Fibroblast of skin of left biceps (primary cell): ENCODE measurements around the gene PRKD1.
A peak's percentile ranks its signal among the peaks of the same experiment; 100 is the strongest.

Source experiments
- DNase-seq, 2 experiments: peaks; one replicate each; pipeline ENCODE4 v3.0.0-alpha.2; 2013; ENCODE audit warnings: low read depth in 2 of 2

Gene PRKD1

DNA sequence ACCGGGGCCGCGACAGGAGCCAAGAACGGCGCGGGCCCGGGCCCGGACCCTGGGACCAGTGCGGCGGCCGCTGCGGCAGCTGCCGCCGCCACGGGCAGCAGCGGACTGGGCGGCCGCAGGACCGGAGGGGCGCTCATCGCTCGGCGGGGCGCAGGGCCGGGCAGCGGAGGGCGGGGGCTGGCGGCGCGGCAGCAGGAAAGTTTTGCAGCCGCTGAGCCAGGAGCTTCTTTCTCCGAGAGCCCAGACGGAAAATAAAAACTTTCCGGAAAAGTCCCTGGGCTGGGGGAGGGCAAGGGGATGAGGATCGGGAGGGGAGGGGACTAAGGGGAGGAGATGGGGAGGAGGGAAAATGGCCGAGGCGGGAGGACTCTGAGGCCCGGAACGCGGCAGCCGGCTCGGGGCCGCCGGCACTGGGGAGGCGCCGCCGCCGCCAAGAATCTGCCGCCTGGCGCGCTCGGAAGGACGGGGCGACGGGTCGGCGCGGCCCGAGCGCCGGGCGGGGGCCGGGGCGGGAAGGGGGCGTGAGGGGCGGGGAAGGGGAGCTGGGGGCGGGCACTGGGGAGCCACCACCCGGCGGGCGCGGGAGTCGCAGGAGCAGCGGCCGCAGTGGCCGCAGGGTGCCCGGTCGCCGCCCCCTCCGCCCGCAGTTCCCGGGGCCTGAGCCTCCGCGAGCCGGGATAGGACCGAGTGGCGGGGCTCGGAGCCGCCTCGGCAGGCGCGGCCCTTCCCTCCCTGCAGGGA lies at the start of gene PRKD1:
PRKD1 (minus strand) TSS at position 472 of the 741 bp plus-strand sequence.
- DNase-seq = peak; percentile 33 to 41

DNA sequence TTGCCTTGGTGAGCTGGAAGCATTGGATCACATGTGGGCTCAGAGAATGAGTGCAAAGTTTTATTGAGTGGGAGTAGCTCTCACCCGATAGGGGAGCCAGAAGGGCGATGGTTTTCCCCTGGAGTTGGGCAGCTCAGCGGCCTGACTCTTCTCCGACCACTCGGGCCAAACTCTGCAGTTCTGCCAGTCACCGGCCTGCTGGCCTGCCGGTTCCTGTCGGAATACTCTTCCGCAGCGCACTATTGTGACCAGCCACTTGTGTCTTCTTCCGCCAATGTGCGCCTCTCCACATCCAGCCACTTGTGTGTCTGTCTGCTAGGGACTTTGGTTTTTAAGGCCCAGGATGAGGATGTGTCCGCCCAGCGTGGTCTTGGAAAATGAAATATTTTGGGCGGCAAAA lies 43.5 kb upstream of the PRKD1 start:
- no peak for DNase-seq

GRCh38 chr14:29955087-29955486 lies 27.4 kb upstream of the PRKD1 start:
- no peak for DNase-seq

GRCh38 chr14:29953501-29953900 lies 25.9 kb upstream of the PRKD1 start:
- DNase-seq = no peak

DNA sequence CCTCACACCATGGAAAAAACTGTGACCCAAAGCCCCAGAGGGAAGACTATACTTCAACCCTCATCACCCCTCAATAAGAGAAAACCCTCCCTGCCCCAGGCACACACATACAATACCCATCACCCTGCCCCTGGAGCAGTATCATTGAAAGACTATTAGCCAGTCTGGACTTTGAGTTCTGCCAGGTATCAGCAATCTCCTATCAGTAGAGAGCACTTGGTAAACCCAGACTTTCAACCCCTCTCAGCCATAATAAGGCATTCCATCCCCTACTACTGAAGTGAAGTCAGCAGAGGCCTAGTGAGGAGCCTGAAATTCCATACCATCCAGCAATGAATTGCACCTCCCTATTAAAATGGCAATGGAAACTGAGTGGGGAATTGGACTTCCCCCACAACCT lies 16.4 kb upstream of the PRKD1 start:
- no peak for DNase-seq

DNA sequence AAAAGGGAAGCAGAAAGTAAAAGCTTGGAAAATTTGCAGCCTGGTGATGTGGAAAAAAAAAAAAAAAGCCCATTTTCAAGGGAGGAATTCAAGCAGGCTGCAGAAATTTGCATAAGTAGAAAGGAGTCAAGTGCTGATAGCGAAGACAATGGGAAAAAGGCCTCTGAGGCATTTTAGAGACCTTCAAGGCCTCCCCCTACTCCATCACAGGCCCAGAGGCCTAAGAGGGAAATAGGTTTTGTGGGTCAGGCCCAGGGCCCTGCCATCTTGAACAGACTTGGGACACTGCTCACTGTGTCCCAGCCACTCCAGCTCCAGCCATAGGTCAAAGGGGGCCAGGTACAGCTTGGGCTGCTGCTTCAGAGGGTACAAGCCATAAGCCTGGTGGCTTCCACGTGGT lies 13.8 kb upstream of the PRKD1 start:
- no peak for DNase-seq

- no peak for DNase-seq
Observed at GRCh38 chr14:29940482-29940881, 12.8 kb upstream of the PRKD1 start.

DNA sequence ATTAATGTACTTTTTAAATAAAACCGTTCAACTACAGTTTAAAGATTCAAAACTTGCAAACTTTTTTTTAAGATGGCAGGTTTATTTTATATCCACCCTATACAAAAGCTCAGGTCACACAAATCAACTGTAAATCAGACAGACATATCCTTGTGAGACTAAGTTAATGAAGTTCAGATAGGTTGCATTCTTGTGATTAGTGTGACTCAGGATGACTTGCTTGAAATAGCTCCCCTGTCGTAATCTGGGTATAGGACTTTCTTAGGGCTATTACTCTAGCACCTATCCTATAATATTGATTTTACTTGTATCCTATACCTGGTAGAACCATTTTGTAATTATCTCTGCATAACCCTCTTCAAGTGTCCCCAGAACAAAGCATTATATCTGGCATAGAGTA lies 9.5 kb upstream of the PRKD1 start:
- DNase-seq = no peak

DNA sequence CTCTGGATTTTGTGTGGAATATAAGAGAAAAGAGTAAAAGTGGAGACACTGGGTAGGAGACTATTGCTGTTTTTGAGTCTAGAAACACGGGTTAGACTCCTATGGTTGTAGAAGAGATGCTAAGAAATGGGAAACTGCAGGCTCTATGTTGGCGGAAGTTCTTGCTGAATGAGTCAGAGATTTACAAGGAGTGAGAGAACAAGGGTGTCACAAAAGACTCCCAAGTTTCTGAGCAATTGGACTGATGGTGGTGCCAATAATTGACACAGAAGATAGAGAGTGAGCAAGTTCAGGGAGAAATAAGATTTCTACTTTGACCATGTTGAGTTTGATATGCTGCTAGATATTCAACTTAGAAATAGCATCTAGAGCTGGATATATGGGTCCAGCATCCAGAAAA lies 2.6 kb upstream of the PRKD1 start:
- no peak for DNase-seq

GRCh38 chr14:29928117-29928640 lies 532 bp upstream of the PRKD1 start:
- DNase-seq = no peak

DNA sequence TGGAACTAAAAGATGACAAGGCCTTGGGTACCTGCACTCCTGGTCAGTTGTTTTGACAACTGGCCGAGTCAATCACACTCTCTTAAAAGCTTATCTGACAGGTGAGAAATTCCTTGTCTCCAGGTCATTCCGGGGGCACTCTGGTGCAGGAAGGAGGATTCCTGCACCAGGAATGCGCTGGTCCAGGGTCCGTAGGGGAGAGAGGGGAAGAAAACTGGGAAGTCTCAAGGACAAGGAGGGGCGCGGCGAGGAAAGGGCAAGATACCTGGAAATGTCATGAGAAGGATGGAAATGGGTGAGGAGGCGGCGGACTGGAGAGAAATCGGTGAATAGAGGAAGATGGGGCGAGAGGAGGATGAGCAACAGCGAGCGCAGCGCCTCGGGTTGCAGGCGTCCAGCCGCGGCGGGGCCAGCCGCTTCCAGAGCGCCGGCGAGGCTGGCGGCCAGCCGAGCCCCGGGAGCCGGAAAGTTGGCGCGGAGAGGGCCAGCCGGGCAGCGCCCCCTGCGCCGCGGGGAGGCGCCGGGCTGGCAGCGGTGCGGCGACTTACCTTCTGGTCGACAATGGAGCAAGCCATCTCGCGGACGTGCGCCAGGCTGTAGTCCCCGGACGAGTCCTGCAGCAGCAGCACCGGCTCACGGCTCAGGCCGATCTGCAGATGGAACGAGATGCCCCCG lies 809 bp downstream of the PRKD1 start:
- no peak for DNase-seq

DNA sequence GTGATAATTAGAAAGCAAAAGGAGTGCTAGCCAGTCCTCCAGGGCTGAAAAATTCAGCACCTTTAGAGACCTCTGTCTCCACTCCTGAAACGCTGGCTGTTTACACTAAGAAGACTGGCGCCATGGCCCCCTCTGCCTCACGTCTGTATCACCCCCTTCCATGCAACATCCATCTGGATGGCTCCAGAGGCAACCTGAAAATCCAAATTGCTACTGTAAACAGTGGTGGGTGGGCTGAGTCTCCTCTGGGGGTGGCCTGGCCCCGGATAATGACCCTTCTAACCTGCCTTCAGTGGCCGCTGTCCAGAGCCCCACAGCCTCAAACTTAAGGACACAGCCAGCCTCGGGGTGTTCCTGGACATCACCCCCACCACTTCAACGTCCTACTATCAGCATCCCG lies 1.4 kb downstream of the PRKD1 start:
- no peak for DNase-seq

- no peak for DNase-seq
Observed at GRCh38 chr14:29925736-29926135, 1.9 kb downstream of the PRKD1 start.

GRCh38 chr14:29925101-29925722 lies 2.4 kb downstream of the PRKD1 start:
- DNase-seq = peak; percentile 58 to 65

- DNase-seq = no peak
Observed at GRCh38 chr14:29919845-29920244, 7.8 kb downstream of the PRKD1 start.

DNA sequence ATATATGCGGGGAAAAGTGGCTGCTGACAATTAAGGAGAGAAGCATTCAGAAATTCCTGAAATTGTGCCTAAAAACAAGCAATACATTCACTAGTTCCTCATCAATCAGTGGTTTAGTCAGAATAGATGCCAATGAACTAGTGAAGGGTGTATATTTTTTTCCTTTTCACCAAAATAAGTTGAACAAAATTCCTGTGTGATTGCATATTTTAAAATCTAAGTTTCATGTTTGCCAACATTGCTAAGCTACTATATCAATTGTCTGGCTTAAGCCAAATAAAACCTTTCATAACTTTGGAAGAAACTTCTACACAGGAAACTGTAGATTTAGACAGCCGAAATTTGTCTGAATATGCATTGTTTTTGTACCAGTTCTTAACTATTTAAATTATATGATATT lies 8.7 kb downstream of the PRKD1 start:
- DNase-seq = no peak

DNA sequence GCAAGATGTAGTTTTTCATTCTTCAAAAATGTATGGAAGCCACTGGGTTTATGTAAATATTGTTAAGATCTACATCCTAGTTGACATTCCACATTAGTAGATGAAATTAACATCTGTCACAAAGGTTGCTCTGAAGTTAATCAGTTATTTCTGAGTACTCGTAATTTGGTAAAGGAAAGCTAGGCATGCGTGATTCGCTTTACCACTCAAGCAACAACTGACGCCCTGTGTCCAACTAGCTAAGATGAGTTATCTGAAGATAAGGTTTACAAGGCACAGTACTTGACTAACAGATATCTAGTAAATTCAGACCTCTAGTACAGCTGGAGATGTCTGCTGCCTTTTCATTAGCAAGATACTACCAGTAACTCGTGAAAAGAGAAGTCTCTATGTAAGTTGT lies 14.1 kb downstream of the PRKD1 start:
- DNase-seq = no peak

DNA sequence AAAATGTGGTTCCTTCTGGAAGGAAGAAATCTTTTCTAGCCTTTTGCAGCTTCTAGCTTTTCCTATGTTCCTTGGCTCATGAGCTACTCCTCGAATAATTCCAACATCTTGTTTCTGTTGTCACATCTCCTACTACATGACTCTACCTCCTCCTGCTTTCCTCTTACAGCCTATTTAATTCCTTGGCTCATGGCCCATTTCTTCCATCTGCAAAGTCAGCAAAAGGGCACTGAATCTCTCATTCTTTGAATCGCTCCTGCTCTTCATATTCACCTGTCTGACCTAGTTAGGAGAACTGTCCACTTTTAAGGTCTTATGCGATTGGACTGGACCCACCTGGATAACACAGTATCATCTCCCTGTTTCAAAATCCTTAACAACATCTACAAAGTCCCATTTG lies 15.8 kb downstream of the PRKD1 start:
- no peak for DNase-seq

- no peak for DNase-seq
Observed at GRCh38 chr14:29908652-29909577, 18.7 kb downstream of the PRKD1 start.

- no peak for DNase-seq
Observed at GRCh38 chr14:29906256-29906870, 21.3 kb downstream of the PRKD1 start.

DNA sequence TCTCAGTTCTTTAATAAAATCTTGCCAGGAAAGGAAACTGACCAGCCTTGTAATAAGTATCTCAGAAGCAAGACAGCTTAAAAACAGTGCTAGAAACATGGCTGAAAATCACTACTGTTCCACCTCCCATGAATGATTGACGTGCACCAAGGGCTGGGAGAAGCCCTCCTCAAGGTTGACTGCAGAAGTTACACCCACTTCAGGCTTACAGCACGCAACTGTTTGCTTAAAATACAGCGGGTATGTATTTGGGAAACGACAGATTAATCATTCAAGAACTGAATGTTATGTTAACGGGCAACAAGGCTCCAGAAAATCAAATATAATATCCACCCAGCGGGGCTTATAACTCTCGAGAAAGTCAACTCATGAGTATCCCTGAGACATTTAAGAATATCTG lies 22.1 kb downstream of the PRKD1 start:
- no peak for DNase-seq
